Liver (tissue), 3 donors: ENCODE measurements around the gene FAM153A.
"Not testable (repeated sequence)": the region's sequence is repeated elsewhere in the genome, so short reads cannot be mapped to it uniquely, and the experiment has no call there.

ENCODE experiments used
- HNF4G ChIP-seq: IDR thresholded peaks from 2 replicates; pipeline ENCODE4 v1.6.1; 2016; ENCODE audit warnings: antibody characterized with exemption
- JUND ChIP-seq, 2 donors: IDR thresholded peaks; 2 replicates each; pipeline ENCODE4 v1.6.1; 2016; ENCODE audit warnings: antibody characterized with exemption in 2 of 2
- NR2F2 ChIP-seq: IDR thresholded peaks from 2 replicates; pipeline ENCODE4 v1.6.1; 2016; ENCODE audit warnings: antibody characterized with exemption
- RAD21 ChIP-seq, 2 donors: IDR thresholded peaks; 2 replicates each; pipeline ENCODE4 v1.6.1; 2016; ENCODE audit warnings: antibody characterized with exemption in 2 of 2, mild to moderate bottlenecking in 2 of 2
- SP1 ChIP-seq: IDR thresholded peaks from 2 replicates; pipeline ENCODE4 v1.6.1; 2018; ENCODE audit warnings: antibody characterized with exemption, mild to moderate bottlenecking
- TAF1 ChIP-seq: conservative IDR thresholded peaks from 2 replicates; pipeline ENCODE4 v1.6.1; 2016; ENCODE audit warnings: antibody characterized with exemption, mild to moderate bottlenecking
- YY1 ChIP-seq: IDR thresholded peaks from 2 replicates; pipeline ENCODE4 v1.6.1; 2016; ENCODE audit warnings: antibody characterized with exemption, mild to moderate bottlenecking
- TF ChIP-seq, protein P1 (sequence below): fragments of 150-350 bp; IDR thresholded peaks from 2 replicates; pipeline ENCODE4 v1.5.1; 2017; ENCODE audit warnings: improper control_type of control experiment, low read depth, low read length; ENCODE audit not compliant: missing input control
- TF ChIP-seq, protein P2 (sequence below): IDR thresholded peaks from 2 replicates; pipeline ENCODE4 v1.6.1; 2016; ENCODE audit warnings: antibody characterized with exemption, mild to moderate bottlenecking
- TF ChIP-seq, protein P3 (sequence below): IDR thresholded peaks from 2 replicates; pipeline ENCODE4 v1.6.1; 2016; ENCODE audit warnings: antibody characterized with exemption
- TF ChIP-seq, protein P4 (sequence below): IDR thresholded peaks from 2 replicates; pipeline ENCODE4 v1.6.1; 2016; ENCODE audit warnings: antibody characterized with exemption
- TF ChIP-seq, protein P5 (sequence below): IDR thresholded peaks from 2 replicates; pipeline ENCODE4 v1.6.1; 2016; ENCODE audit warnings: antibody characterized with exemption
- donor health status: healthy.
- donor health status: healthy.

DNA sequence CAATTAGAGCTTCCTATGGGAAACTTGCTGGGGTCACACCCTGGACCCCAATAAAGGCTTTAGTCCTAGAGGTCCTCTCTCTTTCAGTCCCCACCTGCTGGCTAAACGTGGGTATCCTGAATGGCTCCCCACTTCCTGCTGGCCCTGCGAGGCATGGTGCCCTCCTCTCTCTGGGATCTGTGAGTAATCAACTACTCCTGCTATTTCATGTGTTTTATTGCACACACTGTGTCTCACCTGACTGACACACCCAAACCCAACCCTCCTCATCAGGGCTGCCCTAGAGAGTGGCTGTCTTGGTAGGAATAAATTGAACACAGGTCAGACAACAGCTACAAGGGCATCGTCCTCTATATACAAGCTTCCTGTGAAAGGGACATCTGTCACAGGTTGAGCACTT, 39.8 kb upstream of the FAM153A start:
- TF ChIP-seq, protein P1, sequence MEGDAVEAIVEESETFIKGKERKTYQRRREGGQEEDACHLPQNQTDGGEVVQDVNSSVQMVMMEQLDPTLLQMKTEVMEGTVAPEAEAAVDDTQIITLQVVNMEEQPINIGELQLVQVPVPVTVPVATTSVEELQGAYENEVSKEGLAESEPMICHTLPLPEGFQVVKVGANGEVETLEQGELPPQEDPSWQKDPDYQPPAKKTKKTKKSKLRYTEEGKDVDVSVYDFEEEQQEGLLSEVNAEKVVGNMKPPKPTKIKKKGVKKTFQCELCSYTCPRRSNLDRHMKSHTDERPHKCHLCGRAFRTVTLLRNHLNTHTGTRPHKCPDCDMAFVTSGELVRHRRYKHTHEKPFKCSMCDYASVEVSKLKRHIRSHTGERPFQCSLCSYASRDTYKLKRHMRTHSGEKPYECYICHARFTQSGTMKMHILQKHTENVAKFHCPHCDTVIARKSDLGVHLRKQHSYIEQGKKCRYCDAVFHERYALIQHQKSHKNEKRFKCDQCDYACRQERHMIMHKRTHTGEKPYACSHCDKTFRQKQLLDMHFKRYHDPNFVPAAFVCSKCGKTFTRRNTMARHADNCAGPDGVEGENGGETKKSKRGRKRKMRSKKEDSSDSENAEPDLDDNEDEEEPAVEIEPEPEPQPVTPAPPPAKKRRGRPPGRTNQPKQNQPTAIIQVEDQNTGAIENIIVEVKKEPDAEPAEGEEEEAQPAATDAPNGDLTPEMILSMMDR, result not testable (repeated sequence)
- not testable (repeated sequence) for TF ChIP-seq RAD21 (IDR thresholded peaks at IDR 0.05); YY1; TAF1; SP1; JUND (IDR thresholded peaks at IDR 0.05); HNF4G; NR2F2
- TF ChIP-seq, protein P2, sequence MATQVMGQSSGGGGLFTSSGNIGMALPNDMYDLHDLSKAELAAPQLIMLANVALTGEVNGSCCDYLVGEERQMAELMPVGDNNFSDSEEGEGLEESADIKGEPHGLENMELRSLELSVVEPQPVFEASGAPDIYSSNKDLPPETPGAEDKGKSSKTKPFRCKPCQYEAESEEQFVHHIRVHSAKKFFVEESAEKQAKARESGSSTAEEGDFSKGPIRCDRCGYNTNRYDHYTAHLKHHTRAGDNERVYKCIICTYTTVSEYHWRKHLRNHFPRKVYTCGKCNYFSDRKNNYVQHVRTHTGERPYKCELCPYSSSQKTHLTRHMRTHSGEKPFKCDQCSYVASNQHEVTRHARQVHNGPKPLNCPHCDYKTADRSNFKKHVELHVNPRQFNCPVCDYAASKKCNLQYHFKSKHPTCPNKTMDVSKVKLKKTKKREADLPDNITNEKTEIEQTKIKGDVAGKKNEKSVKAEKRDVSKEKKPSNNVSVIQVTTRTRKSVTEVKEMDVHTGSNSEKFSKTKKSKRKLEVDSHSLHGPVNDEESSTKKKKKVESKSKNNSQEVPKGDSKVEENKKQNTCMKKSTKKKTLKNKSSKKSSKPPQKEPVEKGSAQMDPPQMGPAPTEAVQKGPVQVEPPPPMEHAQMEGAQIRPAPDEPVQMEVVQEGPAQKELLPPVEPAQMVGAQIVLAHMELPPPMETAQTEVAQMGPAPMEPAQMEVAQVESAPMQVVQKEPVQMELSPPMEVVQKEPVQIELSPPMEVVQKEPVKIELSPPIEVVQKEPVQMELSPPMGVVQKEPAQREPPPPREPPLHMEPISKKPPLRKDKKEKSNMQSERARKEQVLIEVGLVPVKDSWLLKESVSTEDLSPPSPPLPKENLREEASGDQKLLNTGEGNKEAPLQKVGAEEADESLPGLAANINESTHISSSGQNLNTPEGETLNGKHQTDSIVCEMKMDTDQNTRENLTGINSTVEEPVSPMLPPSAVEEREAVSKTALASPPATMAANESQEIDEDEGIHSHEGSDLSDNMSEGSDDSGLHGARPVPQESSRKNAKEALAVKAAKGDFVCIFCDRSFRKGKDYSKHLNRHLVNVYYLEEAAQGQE, result not testable (repeated sequence)
- TF ChIP-seq, protein P3, sequence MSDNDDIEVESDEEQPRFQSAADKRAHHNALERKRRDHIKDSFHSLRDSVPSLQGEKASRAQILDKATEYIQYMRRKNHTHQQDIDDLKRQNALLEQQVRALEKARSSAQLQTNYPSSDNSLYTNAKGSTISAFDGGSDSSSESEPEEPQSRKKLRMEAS, result not testable (repeated sequence)
- TF ChIP-seq, protein P4, sequence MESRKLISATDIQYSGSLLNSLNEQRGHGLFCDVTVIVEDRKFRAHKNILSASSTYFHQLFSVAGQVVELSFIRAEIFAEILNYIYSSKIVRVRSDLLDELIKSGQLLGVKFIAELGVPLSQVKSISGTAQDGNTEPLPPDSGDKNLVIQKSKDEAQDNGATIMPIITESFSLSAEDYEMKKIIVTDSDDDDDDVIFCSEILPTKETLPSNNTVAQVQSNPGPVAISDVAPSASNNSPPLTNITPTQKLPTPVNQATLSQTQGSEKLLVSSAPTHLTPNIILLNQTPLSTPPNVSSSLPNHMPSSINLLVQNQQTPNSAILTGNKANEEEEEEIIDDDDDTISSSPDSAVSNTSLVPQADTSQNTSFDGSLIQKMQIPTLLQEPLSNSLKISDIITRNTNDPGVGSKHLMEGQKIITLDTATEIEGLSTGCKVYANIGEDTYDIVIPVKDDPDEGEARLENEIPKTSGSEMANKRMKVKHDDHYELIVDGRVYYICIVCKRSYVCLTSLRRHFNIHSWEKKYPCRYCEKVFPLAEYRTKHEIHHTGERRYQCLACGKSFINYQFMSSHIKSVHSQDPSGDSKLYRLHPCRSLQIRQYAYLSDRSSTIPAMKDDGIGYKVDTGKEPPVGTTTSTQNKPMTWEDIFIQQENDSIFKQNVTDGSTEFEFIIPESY, result not testable (repeated sequence)
- TF ChIP-seq, protein P5, sequence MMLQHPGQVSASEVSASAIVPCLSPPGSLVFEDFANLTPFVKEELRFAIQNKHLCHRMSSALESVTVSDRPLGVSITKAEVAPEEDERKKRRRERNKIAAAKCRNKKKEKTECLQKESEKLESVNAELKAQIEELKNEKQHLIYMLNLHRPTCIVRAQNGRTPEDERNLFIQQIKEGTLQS, result not testable (repeated sequence)
